ENCODE data around the gene UACA.

GRCh38 chr15:70761046-70761445 lies 2.3 kb downstream of the UACA start:
- no peak for TF ChIP-seq CTCF (conservative IDR thresholded peaks at IDR 0.05; ENCODE audit: low read depth in 2 of 2)
- no peak for TF ChIP-seq CREB1 (CRISPR knock-in tag; IDR thresholded peaks at IDR 0.05; ENCODE audit: low read depth)
- TF ChIP-seq EZH2phosphoT487 (IDR thresholded peaks at IDR 0.05; ENCODE audit: unreplicated experiment): no peak
- TF ChIP-seq EZH2 (IDR thresholded peaks at IDR 0.05; ENCODE audit: low read depth, unreplicated experiment): no peak
- no peak for TF ChIP-seq POLR2AphosphoS5 (IDR thresholded peaks at IDR 0.05; ENCODE audit: low read depth)
- no peak for TF ChIP-seq REST (IDR thresholded peaks at IDR 0.05; ENCODE audit: unreplicated experiment)
- no peak for TF ChIP-seq ZNF331 (CRISPR knock-in tag; IDR thresholded peaks at IDR 0.05; ENCODE audit: low read depth)
- TF ChIP-seq, protein P1, sequence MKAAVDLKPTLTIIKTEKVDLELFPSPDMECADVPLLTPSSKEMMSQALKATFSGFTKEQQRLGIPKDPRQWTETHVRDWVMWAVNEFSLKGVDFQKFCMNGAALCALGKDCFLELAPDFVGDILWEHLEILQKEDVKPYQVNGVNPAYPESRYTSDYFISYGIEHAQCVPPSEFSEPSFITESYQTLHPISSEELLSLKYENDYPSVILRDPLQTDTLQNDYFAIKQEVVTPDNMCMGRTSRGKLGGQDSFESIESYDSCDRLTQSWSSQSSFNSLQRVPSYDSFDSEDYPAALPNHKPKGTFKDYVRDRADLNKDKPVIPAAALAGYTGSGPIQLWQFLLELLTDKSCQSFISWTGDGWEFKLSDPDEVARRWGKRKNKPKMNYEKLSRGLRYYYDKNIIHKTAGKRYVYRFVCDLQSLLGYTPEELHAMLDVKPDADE (IDR thresholded peaks at IDR 0.05): no peak
- TF ChIP-seq NANOG (IDR thresholded peaks at IDR 0.05; ENCODE audit: borderline replicate concordance): no peak
- no peak for TF ChIP-seq JUNB (IDR thresholded peaks at IDR 0.05; ENCODE audit: unreplicated experiment)
- TF ChIP-seq STAT1 (IDR thresholded peaks at IDR 0.05; ENCODE audit: unreplicated experiment): no peak
- no peak for TF ChIP-seq ZNF114 (CRISPR knock-in tag; IDR thresholded peaks at IDR 0.05)

All from GM23338 (cell line).